LoVo (cell line): ENCODE results near the gene TAF5L.

Experiments
- DNase-seq: peaks from one replicate; pipeline ENCODE4 v3.0.0-alpha.2; 2016; ENCODE audit warnings: low spot score

Gene TAF5L

DNA sequence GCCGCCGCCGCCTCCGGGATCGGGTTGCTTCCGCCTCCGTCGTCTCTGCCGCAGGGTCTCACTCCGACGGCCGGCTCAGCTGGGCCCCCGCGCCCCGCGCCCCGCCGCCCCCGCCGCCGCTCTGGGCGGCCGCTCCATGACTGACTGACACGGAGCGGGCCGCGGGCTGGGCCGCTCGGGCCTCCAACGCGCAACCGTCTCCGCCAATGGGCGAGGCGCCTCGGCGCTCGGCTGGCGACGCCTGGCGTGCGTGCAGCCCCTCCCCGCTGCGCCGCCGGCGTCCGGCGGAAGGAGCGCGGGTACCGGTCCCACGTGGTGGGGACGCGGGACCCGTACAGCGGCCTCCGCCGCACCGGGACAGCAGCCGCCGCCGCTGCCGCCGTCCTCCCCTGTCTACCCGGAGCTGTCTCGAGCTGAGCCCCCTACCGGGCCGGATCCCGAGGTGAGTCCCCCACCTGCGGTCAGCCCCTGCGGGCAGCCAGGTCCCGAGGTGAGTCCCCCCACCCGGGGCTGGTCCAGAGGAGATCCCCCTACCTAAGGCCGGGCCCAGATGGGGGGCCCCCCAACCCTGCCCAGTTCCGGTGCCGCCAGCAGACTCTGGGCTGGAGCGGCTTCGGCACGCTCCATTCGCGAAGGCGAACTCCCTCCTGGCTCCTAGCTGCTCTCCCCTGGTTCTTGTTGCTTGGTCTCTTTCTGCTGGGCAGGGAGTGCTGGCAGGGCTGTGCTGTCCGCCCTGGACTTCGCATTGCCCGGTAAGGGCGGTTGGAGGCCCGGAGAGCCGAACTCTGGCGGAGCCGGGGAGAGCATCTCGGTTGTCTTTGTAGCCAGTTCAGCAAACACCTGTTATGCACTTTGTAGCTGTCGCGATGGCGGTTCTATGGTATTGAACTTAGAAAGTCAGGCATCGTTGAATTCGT lies at the start of gene TAF5L, which contains the start of gene URB2:
Gene TAF5L, minus strand, starts transcription at position 208 of the 917 bp plus-strand sequence. CDS start 11,640 bp downstream, outside the sequence.
Gene URB2, plus strand, starts transcription at position 333 of the 917 bp plus-strand sequence. CDS start 1,387 bp downstream, outside the sequence.
- DNase-seq, result peak; percentile 92

DNA sequence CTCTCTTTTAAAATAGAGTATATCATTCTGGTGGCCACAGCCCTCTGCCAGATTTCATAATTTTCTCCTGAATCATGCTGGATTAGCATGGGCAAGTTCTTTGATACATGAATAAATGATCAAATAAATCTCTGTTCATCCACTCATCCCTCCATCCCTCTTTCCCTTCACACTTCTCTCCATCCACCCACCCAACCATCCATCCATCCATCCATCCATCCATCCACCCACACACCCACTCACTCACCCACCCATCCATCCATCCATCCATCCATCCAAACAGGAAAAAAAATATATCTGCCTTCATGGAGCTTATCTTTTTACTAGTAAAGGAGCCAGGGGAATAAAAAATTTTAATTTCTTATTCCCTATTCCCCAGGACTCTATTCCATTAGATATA lies 49.5 kb upstream of the TAF5L start:
- DNase-seq, result no peak

DNA sequence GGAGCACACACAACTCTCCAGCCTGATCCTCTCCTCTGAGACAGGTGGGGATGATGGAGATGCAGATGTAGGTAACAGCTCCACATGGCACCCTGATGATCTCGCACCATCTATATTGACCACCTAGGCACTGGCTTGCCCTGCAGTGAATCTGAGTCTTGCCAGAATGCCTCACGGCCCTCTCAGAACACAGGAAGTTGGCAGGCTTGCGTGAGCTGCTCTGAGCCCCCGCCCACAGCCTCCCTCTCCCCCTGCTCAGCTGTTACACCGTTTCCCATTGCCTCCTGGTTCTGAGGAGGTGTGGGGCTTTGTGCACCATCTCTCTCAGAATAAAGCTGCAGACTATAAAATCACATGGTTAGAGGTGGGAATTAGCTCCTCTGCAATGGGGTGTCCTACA lies 48.1 kb upstream of the TAF5L start:
- no peak for DNase-seq

DNA sequence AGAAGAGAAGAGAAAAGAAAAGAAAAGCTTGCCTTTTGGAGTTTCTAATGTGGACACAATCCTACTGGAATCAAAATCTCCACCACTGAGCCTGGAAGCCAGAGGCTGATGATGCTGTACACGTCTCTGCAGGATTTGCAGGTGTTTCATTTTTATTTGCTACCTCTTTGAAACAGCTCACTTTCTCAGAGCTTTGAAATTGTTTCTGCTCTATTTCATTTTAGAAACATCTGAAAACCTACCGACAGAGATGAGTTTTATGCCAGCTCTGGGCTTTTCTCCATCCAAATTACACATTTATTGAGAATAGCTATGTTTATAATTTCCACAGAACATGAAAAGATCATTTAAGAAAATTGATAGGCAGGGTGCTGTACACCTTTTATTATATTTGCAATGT lies 46.3 kb upstream of the TAF5L start:
- no peak for DNase-seq

DNA sequence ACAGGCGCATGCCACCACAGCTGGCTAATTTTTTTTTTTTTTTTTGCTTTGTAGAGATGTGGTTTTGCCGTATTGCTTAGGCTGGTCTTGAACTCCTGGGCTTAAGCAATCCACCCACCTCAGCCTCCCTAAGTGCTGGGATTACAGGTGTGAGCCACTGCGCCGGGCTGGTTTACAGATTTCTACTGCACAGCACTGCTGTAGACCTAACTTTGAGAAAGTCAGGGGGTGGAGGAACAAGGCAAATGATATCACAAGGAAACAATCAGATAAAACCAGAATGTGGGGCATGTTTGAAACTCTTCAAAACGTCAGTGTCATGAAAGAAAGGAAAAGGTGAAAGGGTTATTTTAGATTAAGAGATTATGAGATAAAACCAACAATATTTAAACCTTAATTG lies 45.4 kb upstream of the TAF5L start:
- no peak for DNase-seq

DNA sequence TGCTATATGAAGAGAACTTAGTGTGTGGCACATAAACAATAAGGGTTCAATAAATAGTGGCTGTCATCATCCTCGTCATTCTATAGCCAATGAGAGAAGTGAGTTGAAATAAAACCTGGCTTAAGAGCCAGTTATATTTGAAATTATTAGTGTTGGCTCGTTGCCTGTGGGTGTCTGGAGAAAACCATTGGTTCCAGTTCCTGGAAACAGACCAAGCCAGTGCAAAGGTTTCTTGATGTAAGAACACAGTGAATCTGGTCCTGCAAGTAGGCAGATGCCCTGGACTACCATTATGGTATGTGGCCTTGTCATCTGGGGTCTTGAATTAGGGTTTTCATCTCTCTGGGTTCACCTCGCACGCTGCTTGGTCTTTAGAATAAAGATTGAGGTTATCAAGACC lies 43.4 kb upstream of the TAF5L start:
- DNase-seq, result no peak

DNA sequence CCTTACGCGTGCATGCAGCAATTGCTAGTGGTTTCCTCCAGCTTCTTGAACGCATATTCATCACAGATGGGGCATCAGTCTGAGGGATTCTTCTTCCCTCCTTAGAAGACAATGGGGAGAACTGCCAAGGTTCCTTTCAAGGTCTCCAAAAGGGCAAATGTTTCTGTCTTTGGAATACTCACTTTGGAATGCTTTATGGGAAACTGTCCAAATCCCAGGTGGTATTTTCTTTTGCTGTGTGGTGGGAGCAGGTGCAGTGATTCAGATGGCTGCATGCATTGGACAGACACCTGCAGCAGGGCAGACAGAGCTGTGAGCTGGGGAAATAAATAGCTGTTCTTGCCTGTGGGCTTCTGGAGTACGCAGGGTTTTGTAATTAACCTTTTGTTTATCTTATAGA lies 40.7 kb upstream of the TAF5L start:
- no peak for DNase-seq

DNA sequence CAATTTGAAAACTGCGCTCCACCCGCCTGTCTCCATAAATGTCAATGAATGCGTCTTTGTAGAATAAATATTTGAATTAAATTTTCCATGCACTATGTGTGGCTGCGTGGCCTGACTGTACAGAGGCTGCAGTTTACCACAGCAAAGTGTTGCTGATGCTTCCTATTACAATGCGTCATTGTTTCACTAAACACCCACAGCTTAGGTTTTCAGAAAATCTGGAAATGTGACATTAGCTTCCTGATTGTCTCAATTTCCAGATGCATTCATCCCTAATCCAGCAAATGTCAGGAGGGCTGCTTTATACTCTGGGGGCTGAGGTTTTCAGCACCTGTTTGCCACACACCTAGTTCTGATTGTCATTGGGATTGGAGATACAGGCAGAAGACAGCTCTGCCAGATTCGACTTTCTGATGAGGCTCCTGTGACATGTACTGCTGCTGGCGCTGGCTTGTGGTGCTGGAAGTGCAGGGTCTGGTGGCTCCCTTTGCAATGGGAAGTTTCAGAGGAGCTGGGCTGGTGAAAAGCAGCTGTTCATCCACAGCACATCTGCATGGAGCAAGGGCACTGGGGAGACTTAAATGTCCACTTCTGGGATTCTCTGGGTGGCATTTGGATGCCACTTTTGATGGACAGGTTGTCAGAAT lies 40.1 kb upstream of the TAF5L start:
- DNase-seq, result no peak

DNA sequence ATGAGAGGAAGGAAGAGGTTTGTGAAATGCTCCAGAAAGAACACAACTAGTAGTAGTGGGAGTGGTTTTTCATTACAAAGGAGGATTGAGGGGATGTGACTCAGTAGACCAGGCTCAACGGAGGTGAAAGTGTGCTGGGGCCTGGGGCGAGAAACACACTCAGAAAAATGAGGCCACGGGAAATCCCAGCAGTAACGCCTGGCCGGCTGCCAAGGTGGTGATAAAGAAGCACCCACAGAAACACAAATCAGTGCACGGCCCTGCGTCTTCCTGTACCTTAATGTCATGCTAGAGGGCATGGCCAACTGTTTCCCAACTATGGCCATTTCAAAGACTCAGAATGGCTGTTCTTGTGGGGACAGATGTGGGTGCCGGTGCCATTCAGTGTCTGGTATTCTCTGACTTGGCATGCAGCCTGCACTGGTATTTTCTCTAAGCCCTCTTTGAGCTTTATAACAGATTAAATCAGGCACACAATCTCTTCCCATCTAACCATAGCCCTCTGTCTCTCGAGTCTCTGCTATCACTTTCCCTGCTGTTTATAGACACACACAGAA lies 38.3 kb upstream of the TAF5L start:
- no peak for DNase-seq

DNA sequence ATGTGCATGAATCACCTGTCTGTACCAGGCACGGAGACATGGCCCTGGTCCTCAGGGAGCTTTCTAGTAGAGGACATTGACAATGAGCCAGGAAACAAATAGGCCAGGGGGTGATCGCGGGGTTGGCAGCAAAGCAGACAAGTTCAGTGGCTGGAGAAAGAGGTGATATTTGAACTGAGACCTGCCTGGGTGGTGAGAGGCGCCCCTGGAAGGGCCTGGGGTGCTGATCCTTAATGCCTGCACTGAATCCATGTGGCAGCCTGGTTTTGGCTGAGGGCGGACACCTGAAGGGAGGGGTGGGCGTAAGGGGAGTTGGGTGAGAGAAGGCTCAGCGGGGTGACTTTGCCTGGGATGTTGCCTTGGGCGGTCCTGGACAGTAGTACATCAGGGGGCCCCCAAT lies 36.0 kb upstream of the TAF5L start:
- DNase-seq, result no peak

DNA sequence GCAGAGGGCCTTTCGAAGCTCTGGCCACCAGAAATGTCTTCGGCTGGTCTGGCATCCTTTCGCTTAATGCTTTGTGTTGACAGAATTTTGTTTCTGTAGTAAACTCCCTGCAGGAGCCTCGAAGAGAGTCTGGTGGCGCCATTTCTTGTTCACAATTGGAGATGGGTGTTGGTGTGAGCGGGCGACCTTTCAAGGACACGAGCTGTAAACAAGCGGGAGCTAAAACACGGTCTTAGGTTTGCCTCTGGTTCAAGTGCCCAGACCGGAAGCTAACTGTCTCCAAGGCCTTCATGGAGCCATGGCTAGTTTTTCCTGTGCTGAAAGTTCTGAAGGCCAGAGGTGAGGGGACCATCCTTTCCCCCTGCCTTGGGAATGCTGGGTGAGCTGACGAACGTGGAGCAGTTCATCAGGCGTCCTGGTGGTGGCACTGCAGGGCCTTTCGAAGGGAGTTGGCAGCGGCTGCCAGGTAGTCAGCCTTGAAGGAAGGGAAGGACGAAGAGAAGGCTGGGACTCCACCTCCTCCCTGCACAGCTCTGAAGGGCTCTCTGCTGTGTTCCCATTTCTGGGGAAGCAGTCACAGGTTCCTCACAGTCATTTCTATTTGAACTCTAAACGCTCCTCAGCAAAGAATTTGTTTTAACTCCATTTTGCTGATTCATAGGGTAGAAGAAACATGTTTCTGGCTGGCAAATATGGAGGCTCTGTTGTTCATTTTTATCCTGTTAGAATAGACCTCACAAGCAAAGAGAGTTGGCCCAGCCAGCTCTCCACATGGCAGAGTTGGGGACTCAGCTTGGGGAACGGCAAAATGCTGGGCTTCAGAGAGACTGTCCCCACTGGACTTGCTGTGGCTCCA lies 35.3 kb upstream of the TAF5L start:
- DNase-seq, result peak; percentile 35

DNA sequence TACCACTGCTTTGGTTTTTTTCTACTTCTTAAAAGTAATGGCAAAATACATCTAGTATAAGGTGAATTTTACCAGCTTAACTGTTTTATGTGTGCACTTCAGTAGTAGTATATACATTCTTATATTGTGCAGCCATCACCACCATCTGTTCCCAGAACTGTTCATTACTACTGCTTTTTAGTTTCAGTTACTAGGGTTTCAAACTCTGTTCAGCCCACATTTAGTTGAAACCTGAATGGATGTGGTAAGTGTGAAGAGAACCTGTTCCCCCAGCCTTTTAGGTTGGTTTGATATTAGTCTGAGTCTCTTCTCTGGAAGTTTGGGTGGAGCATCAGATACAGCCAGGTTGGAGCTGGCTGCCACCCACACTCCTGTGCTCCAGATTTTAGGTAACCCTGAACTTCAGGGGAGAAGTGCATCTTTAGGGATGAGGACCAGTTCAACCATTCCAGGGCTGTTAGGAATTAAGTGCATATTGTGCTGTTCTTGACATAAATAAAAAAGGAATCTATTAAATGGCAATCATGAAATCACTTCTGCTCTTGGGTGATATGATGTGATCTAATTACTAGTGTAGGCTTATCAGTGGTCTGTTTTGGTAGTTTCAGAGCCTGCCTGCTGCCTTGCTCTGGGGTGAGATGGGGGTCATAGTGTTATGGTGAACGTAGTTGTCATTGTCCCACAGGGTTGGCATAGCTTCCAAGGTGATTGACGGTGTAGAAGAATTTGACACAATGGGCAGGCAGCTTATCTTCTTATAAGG lies 32.3 kb upstream of the TAF5L start:
- no peak for DNase-seq

DNA sequence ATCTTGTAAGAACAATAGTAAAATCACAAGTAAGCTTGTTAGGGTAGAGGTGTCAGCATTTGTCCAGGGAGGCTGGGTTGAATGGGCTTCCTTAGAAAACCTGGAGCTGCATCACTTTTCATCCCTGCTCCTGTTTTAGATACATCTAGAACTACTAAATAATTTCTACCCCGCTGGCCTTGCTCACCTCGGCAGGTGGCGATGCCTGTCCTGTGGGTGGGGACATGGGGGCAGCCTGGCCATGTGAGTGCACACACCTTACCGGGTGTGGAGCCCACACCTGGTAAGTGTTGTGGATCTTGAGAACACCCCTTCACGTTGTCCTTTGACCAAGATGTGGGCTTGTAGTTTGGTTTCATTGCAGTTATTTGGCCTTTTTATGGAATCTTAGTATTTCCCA lies 29.9 kb upstream of the TAF5L start:
- DNase-seq, result no peak

DNA sequence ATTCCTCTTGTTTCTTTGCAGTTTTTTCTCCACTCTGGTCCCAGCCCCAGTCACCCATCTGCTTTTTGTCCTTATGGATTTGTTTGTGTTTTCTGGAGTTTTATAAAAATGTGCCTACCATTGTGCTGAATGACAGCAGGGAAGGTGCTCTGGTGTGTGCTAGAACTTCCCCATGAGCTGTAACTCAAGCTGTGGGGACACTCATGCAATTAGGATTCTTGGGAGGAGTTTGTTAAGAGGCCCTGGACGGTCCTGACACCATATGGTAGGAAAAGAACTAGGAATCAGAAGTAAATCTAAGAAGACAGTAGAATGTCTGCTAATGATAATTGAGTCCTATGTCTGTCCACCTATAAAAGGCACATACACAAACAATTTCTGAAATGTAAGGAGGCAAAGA lies 27.5 kb upstream of the TAF5L start:
- DNase-seq, result no peak

DNA sequence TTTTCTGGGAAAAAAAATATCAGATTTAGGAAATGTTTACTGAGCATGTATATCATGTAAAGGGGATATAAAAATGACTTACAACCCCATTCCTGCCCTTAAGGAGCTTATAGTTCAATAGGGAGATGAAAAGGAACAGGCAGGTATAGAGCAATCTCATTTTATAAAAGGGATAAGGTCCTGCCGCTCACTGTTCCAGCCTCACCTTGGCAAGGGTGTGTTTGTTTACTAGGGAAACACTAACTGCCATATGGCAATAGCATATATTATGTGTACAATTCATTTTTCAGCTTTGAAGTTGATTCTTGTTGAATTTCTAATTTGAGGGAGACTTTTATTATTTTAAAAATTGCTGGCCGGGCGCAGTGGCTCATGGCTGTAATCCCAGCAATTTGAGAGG lies 25.6 kb upstream of the TAF5L start:
- DNase-seq, result no peak

DNA sequence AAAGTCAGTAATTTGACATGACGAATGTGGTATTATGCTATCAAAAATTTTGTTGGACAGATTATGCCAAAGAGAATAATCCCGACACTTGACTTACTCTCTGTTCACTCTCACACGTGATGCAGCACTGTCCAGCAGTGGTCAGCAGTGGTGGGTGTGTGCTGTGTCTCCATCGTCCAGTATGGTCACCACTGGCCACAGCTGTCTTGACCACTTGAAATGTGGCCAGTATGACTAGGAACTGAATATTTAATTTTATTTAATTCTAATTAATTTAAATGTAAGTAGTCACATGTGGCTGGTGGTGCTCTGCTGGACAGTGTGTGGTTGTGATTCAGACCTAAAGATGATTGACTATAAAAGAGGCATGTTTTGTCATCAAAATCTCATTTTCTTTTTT lies 24.1 kb upstream of the TAF5L start:
- DNase-seq, result no peak

DNA sequence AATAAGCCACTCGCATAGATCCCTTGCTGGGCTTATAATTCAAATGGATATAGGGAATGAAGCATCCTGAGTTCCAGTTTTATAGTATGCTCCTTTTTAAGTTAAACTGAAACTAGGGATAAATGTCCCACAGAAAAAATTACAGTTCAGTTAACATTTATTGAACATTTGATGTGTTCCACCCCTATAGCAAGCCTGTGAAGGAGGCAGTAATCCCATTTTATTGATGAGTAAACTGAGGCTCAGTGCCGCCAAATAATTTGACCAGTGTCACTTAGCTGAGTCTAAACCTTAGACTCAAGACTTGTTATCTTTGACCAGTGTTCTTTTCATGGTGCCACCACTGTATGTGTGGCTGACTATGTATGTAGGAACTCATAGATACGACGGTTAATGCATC lies 22.5 kb upstream of the TAF5L start:
- DNase-seq, result no peak

DNA sequence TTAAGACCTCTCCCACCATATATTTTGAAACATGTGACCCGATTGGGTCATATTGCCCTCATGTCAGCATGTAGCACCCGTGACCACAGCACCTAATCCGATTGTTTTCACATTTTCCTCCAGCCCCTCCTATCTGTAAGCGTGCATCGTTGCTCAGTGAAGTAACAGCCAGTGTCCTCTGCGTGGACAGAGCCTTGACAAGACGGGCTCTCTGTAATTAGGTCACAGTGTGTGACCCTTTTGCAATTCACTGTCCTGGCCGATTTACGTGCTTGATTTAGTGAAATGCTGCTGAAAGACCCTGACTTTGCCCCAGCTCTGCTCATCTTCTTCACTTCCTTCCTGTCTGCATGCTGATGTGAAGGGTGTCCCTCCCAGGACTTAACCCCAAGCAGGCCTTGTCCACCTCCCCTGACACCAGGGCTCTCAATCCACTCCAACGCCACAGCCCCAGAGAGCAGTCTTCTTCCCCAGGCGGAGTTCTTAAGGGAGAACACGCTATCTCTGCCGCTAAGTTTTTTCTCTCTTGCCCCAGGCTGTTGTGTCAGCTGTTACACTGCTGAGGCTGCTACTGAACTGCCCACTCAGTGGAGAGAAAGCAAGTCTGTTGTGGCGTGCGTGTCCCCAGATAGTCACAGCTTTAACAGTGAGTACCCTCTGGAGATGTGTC lies 19.5 kb upstream of the TAF5L start:
- DNase-seq, result no peak

DNA sequence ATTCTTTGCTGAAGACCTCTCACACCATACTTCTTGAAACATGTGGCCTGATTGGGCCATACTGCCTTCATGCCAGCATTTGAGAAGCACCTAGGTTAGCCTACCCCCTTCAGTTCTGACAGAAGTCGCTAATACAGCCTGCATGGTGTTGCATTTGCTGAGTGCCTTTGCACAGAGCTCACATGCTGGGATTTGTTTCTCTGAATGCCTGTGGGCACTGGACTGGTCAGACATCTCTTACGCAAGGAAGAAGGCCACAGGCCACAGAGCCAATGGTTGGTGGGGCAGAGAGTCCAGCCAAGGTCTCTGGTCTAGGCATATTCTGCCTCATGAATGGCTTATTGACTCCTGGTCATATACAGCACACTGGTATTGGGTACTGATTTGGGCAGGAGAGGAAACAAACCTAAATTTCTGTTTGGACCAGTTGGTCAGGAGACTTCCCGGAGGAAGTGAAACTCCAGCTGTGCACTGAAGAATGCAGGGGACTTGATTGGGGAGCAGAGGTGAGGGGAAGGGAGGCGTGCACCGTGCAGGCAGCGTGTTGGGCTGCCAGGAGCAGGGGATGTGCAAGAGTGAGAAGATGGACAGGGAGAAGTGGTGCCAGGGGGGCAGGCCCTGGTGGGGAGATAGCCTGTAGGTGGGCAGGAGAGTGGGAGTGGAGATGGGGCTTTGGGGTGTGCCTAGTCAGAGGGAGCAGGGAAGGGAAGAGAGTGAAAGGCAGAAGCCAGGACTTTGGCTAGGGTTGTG lies 18.2 kb upstream of the TAF5L start:
- DNase-seq, result no peak

DNA sequence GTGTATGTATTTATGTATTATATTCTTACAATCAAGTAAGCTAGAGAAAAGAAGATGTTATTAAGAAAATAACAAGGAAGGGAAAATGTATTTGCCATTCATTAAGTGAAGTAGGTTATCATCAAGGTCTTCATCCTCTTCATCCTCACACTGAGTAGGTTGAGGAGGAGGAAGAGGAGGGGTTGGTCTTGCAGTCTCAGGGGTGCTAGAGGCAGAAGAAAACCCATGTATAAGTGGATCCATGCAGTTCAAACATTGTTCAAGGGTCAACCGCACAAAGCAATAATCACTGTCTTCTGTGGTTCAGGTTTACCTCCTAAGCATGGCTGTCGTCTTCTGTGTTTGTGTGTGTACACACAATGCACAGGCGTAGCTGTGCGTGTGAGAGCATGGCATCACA lies 17.0 kb upstream of the TAF5L start:
- no peak for DNase-seq
